H1 (cell line): ENCODE measurements around the gene TPPP2. TPM values are rescaled to one million over a fixed set of nuclear protein-coding genes. Genes with fewer than 3 reads are reported as not detected.

Experiments used
- GTF2F1 ChIP-seq: IDR thresholded peaks from 2 replicates; pipeline ENCODE4 v1.6.1; 2012; ENCODE audit warnings: low read depth, low read length, improper control_type of control experiment, borderline replicate concordance
- NANOG ChIP-seq: IDR thresholded peaks from 2 replicates; pipeline ENCODE4 v1.6.1; 2011; ENCODE audit warnings: low read length, low read depth, mild to moderate bottlenecking, inconsistent platforms; ENCODE audit not compliant: insufficient read depth, poor library complexity, severe bottlenecking
- RFX5 ChIP-seq: IDR thresholded peaks from 2 replicates; pipeline ENCODE4 v1.6.1; 2011; ENCODE audit warnings: low read depth, low read length, improper control_type of control experiment, borderline replicate concordance
- polyA plus RNA-seq, 7 experiments: library from polyadenylated mRNA; depleted of rRNA in 3 of 7; stranded (reverse) in 5 of 7; unstranded in 2 of 7; fragments of >200 nt in 5 of 7; fragments of 200-250 nt in 2 of 7; gene quantifications; 1 replicate in 5 of 7; 2 replicates in 1 of 7; 4 replicates in 1 of 7; pipeline versions ENCODE4 v1.2.1 to v1.2.3, GENCODE V29; 2011 to 2013; ENCODE audit warnings: missing spikeins in 2 of 7, mixed read lengths in 2 of 7
- total RNA-seq: library from RNA; stranded (reverse); fragmentation: NEBNext Ultra II Directional; extraction: Animal tissue kit (Norgen Biotek cat#: 25700); gene quantifications from 2 replicates; pipeline ENCODE4 v1.2.1, GENCODE V29; 2021

TPPP2 gene
- total and polyA plus RNA-seq, 2 of the 8 experiments (the other 6 are each of a cell fraction or from before 2014, with no cell fraction given) = not detected

GRCh38 chr14:21066882-21067502, 37.0 kb downstream of the TPPP2 start (continued):
- TF ChIP-seq NANOG (no peak), GTF2F1 (no peak), RFX5 (no peak)
